Measurements from ENCODE around the gene VPS36. TPM values are rescaled to one million over a fixed set of nuclear protein-coding genes. Genes with fewer than 3 reads are reported as not detected.
A peak's percentile ranks its signal among the peaks of the same experiment; 100 is the strongest.

Gene VPS36
- total RNA-seq, 3 donors from 2014 or later, result 44.0 to 97.6 (median 65.5) TPM

DNA sequence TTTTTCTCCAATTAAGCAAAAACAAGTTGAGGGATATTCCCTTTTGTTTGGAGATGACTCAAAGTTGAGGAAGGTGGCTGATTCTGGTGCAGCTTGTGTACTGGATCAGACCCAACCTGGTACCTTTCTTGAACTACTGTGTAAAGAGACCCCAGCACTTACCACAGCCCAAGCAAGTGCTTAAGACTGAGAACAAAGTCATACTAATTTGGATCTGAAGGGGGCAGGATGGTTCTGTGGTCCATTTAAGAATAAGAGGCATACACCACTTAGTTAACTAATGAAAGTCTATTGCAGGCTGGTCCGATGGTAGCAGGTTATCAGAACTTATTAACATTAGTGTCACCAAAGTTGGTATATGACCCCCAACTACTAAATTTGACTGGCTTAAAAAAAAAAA is 50.7 kb downstream of the VPS36 start:
- H3K36me3 ChIP-seq, result no peaks in the 10 kb centered on the region
- H3K9me3 ChIP-seq, result no peaks in the 10 kb centered on the region
- H3K4me1 ChIP-seq, result no peaks in the 10 kb centered on the region
- intact Hi-C loops (cut with DNase I; ENCODE audit: low total_unique reads), result no loop called here
- DNase-seq (ENCODE audit: low spot score in 2 of 2), result no peak
- TF ChIP-seq POLR2AphosphoS5 (IDR thresholded peaks at IDR 0.05) (no peak), POLR2A (IDR thresholded peaks at IDR 0.05) (no peak)
- TF ChIP-seq, protein P1, sequence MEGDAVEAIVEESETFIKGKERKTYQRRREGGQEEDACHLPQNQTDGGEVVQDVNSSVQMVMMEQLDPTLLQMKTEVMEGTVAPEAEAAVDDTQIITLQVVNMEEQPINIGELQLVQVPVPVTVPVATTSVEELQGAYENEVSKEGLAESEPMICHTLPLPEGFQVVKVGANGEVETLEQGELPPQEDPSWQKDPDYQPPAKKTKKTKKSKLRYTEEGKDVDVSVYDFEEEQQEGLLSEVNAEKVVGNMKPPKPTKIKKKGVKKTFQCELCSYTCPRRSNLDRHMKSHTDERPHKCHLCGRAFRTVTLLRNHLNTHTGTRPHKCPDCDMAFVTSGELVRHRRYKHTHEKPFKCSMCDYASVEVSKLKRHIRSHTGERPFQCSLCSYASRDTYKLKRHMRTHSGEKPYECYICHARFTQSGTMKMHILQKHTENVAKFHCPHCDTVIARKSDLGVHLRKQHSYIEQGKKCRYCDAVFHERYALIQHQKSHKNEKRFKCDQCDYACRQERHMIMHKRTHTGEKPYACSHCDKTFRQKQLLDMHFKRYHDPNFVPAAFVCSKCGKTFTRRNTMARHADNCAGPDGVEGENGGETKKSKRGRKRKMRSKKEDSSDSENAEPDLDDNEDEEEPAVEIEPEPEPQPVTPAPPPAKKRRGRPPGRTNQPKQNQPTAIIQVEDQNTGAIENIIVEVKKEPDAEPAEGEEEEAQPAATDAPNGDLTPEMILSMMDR (IDR thresholded peaks at IDR 0.05), result peak in 1 of 3 donors; percentile 13
- no peak overlapping the region for H3K27ac ChIP-seq
- H3K4me3 ChIP-seq, result no peak overlapping the region
- H3K27me3 ChIP-seq, result no peaks in the 10 kb centered on the region

DNA sequence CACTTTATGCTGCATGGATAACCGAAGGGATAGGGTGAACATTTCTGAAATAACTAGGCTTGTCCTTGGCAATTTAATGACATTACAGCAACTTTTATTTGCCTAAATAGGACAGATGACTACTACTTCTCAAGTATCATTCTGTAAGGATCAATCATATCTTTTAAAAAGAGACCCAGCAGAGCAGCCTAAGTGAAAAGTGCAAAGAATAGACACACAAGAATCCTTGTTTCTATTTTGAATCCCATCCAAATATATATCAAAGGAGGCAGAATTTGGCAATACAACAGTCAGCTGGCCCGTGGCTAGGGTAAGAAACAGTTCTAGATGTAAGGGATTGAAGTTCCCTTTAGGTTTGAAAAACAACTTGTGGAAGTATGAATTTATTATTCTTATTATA is 51.4 kb downstream of the VPS36 start:
- TF ChIP-seq, protein P1 (IDR thresholded peaks at IDR 0.05), result no peak
- H3K9me3 ChIP-seq, result no peaks in the 10 kb centered on the region
- DNase-seq (ENCODE audit: low spot score in 2 of 2), result no peak
- H3K27ac ChIP-seq, result no peak overlapping the region
- H3K27me3 ChIP-seq, result no peaks in the 10 kb centered on the region
- intact Hi-C loops (cut with DNase I; ENCODE audit: low total_unique reads), result no loop called here
- H3K36me3 ChIP-seq, result no peaks in the 10 kb centered on the region
- no peaks in the 10 kb centered on the region for H3K4me1 ChIP-seq
- no peak overlapping the region for H3K4me3 ChIP-seq

GRCh38 chr13:52395704-52396103 is 54.7 kb downstream of the VPS36 start:
- no peaks in the 10 kb centered on the region for H3K9me3 ChIP-seq
- no peak for TF ChIP-seq POLR2A (IDR thresholded peaks at IDR 0.05)
- TF ChIP-seq, protein P1 (IDR thresholded peaks at IDR 0.05), result no peak
- no peak for TF ChIP-seq POLR2AphosphoS5 (IDR thresholded peaks at IDR 0.05)
- H3K4me1 ChIP-seq, result no peaks in the 10 kb centered on the region
- DNase-seq (ENCODE audit: low spot score in 2 of 2), result no peak
- no peaks in the 10 kb centered on the region for H3K36me3 ChIP-seq
- intact Hi-C loops (cut with DNase I; ENCODE audit: low total_unique reads), result no loop called here
- no peak overlapping the region for H3K4me3 ChIP-seq
- H3K27ac ChIP-seq, result no peak overlapping the region
- H3K27me3 ChIP-seq, result no peaks in the 10 kb centered on the region

DNA sequence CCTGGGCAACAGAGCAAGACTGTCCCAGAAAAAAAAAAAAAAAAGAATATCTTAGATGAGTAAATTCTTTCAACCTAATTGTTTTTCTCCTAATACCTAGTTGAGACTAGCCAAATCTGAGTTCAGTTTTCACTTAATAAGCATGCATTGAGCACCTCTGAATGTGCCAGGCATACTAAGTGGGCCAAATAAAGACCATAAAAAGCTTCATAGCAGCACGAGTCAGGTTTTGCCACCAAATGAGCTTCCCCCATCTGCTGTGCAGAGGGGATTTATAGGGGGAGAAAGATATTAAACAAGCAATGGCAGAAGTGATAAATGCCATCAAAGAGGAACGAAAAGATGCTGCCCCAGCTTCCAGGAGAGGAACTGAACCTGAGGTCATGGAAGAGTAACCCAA is 55.8 kb downstream of the VPS36 start:
- intact Hi-C loops (cut with DNase I; ENCODE audit: low total_unique reads), result loop anchor here (5.0 kb wide), 1 partner anchor 248 kb away; the partner anchor contains the start of gene HNRNPA1L2
- no peak for DNase-seq (ENCODE audit: low spot score in 2 of 2)
- Histone ChIP-seq H3K9me3 (no peaks in the 10 kb centered on the region), H3K4me3 (no peak overlapping the region), H3K27me3 (no peaks in the 10 kb centered on the region), H3K27ac (no peak overlapping the region), H3K4me1 (no peaks in the 10 kb centered on the region), H3K36me3 (no peaks in the 10 kb centered on the region)
- TF ChIP-seq POLR2A (IDR thresholded peaks at IDR 0.05), result no peak
- TF ChIP-seq, protein P1 (IDR thresholded peaks at IDR 0.05), result no peak
- no peak for TF ChIP-seq POLR2AphosphoS5 (IDR thresholded peaks at IDR 0.05)

DNA sequence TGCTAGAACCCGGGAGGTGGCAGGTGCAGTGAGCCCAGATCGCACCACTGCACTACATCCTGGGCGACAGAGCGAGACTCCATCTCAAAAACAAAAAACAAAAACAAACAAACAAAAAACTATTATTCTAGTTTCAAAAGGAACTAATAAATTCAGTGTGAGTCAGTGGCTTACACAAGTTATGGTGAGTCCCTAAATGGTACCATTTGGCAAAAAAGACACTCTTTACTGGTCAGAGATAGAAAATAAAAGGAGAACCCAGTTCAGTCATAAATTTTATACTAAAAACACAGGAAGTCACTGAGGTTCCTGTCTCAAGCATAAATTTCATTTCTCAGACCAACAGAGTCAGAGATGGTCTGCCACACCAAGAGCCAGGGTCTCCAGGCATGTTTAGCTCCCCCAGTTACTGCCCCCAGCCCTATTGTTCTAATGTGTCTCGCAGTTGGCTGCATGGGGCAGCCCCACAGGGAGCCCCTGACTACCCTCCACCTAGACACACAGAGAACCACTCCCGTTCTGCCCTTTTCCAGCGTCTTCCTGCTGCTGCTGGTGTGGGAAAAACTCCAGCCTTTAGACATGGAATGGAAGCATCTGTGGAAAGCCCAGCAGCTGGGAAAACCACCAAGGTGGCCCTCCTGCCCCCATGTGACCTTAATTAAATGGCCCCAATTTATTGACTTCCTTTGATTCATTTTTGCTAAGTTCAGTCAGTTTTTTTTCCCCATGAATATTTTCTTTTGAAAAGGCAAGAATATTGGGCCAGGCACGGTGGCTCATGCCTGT is 56.7 kb downstream of the VPS36 start:
- no peaks in the 10 kb centered on the region for H3K9me3 ChIP-seq
- H3K4me3 ChIP-seq, result no peak overlapping the region
- H3K4me1 ChIP-seq, result no peaks in the 10 kb centered on the region
- H3K27me3 ChIP-seq, result no peaks in the 10 kb centered on the region
- no peaks in the 10 kb centered on the region for H3K36me3 ChIP-seq
- intact Hi-C loops (cut with DNase I; ENCODE audit: low total_unique reads), result loop anchor here (5.0 kb wide), 1 partner anchor 249 kb away; the partner anchor contains the start of gene HNRNPA1L2
- TF ChIP-seq POLR2A (IDR thresholded peaks at IDR 0.05) (no peak), POLR2AphosphoS5 (IDR thresholded peaks at IDR 0.05) (no peak)
- TF ChIP-seq, protein P1 (IDR thresholded peaks at IDR 0.05), result no peak
- H3K27ac ChIP-seq, result no peak overlapping the region
- DNase-seq (ENCODE audit: low spot score in 2 of 2), result no peak

Measured in breast epithelium (tissue), 4 donors.